GM18511 (cell line): Measurements from ENCODE around the gene PDZK1IP1.
"Not testable (repeated sequence)": the region's sequence is repeated elsewhere in the genome, so short reads cannot be mapped to it uniquely, and the experiment has no call there.

Source experiments
- ATAC-seq: cut with Tn5 transposase; IDR thresholded peaks from one replicate; pipeline ENCODE4 v1.9.1; 2021; ENCODE audit warnings: mild to moderate bottlenecking, moderate library complexity; ENCODE audit not compliant: unreplicated experiment

Gene PDZK1IP1

DNA sequence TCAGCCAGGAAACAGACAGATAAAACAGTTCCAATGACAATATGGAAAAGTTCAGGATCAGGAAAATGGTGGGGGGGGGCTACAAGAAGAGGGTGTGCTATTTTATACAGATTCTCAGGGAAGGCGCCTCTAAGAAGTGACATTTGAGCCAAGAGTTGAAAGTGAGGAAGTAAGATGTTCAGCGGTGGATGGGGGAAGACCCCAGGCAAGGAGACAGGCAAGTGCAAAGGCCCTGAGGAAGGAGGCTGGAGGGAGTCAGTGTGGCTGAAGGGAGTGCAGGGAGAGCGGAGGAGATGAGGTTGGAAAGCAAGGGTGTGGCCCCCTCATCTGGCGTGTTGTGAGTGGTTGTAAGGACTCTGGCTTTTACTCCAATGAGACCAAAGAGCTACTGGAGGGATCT, 8.4 kb upstream of the PDZK1IP1 start:
- no peak for ATAC-seq

DNA sequence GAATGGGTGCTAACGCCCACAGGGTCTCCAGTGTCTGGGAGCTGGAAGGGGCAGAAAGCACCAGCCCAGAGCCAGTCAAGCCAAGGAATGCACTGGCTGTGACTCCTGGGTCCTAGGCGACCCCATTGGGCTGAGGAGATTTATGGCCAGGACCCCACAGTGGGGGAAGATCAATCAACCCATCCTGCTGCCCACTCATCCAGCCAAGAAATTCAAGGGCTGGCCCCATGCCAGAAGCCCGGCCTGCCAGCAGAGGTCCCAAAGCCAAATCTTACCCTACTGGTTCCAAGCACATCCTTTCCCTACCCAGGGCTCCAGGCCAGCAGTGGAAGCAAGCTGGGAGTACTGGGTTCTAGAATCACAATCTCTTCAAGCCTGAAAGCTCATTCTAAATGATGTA, 6.8 kb upstream of the PDZK1IP1 start:
- no peak for ATAC-seq

- ATAC-seq: not testable (repeated sequence)
Measured at GRCh38 chr1:47195981-47196380, 6.1 kb upstream of the PDZK1IP1 start.

GRCh38 chr1:47194311-47194710, 4.5 kb upstream of the PDZK1IP1 start:
- ATAC-seq: no peak

- not testable (repeated sequence) for ATAC-seq
Measured at GRCh38 chr1:47193496-47193895, 3.7 kb upstream of the PDZK1IP1 start.

GRCh38 chr1:47192458-47193384, 2.9 kb upstream of the PDZK1IP1 start:
- ATAC-seq: peak; percentile 84

- ATAC-seq: no peak
Measured at GRCh38 chr1:47191940-47192457, 2.2 kb upstream of the PDZK1IP1 start.

DNA sequence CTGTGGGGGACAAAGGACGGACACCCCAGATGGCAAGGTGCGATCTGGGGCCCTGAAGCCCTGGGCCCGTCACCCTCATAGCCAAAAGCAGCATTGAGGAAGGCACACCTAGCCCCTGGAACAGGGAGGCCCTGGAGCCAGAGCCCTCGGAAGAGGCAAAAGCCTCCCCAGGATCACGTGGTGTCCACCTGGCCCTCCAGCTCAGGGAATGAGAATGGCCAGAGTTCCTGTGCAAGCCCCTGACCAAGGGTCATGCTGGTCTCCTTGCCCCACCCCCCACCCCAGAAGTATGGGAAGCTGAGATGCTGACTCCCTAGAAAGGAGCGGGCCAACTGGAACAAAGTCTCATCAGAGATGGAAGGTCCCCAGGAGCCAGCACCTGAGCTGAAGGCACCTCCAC, 1.0 kb upstream of the PDZK1IP1 start:
- no peak for ATAC-seq

DNA sequence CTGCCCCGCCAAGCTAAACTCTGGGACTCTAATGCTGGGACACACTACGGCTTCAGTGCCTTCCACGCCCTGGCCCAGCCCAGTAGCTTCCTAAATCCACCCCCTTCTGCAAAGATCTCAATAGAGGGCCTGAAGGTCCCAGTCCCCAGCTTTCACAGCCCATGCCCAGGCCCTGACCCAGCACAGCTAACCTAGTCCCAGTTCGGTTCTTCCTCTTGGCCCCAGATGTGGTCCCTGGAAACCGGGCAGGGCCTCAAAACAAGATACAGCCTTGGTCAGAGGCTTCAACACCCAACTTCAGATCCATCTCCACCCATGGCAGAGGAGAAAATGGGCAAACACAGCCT, 646 bp upstream of the PDZK1IP1 start:
- ATAC-seq: no peak

- ATAC-seq: no peak
Measured at GRCh38 chr1:47188791-47189785, 748 bp downstream of the PDZK1IP1 start.

DNA sequence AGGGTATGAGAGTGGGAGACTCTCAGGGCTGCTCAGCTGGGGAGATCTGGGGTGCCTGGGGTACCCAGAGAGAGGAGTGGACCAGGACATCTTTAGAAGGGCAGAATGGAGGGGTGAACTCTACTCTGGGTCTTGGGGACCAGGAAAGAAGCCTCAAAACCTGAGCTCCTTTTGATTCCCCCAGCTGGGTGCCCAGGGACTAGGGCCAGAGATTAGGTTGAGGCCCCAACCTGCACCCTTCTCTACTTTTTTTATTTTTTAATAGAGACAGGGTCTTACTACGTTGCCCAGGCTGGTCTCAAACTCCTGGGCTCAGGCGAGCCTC, 1.9 kb downstream of the PDZK1IP1 start:
- no peak for ATAC-seq

GRCh38 chr1:47187231-47187925, 2.5 kb downstream of the PDZK1IP1 start:
- ATAC-seq: no peak

GRCh38 chr1:47186267-47187185, 3.3 kb downstream of the PDZK1IP1 start:
- no peak for ATAC-seq

- no peak for ATAC-seq
Measured at GRCh38 chr1:47184822-47185677, 4.8 kb downstream of the PDZK1IP1 start.

- no peak for ATAC-seq
Measured at GRCh38 chr1:47184090-47184821, 5.6 kb downstream of the PDZK1IP1 start.

GRCh38 chr1:47183308-47184089, 6.3 kb downstream of the PDZK1IP1 start:
- ATAC-seq: no peak

- ATAC-seq: no peak
Measured at GRCh38 chr1:47182676-47183235, 7.1 kb downstream of the PDZK1IP1 start.
